Mesothelial cell of epicardium (in vitro differentiated cells): ENCODE measurements around the gene RNF13. TPM values are rescaled to one million over a fixed set of nuclear protein-coding genes. Genes with fewer than 3 reads are reported as not detected.

Experiments
- DNase-seq, 2 experiments: peaks; one replicate each; pipeline ENCODE4 v3.0.0; 2021; ENCODE audit warnings: low spot score in 2 of 2; ENCODE audit not compliant: unreplicated experiment in 2 of 2
- H3K27ac Mint-ChIP-seq: 2 replicates; pipeline ENCODE4 v1.8.0; 2021; ENCODE audit warnings: mixed read lengths
- H3K27me3 Mint-ChIP-seq: 2 replicates; pipeline ENCODE4 v1.8.0; 2021; ENCODE audit warnings: low read depth, mixed read lengths
- H3K36me3 Mint-ChIP-seq: 2 replicates; pipeline ENCODE4 v1.8.0; 2021; ENCODE audit warnings: mixed read lengths
- H3K4me1 Mint-ChIP-seq: 2 replicates; pipeline ENCODE4 v1.8.0; 2021; ENCODE audit warnings: mixed read lengths
- H3K4me3 Mint-ChIP-seq: 2 replicates; pipeline ENCODE4 v1.8.0; 2021; ENCODE audit warnings: mild to moderate bottlenecking, moderate library complexity, mixed read lengths
- H3K9me3 Mint-ChIP-seq: 2 replicates; pipeline ENCODE4 v1.8.0; 2021; ENCODE audit warnings: mixed read lengths
- total RNA-seq: library from RNA; stranded (reverse); gene quantifications from 3 replicates; pipeline ENCODE4 v1.2.1, GENCODE V29; 2021
- TF ChIP-seq, protein P1 (sequence below): fragments of 200-600 bp; sonication (generic); IDR thresholded peaks from one replicate; pipeline ENCODE4 v1.5.0; 2021; ENCODE audit warnings: antibody characterized with exemption; ENCODE audit not compliant: unreplicated experiment

Gene RNF13
- total RNA-seq, 1 donor from 2014 or later = 29.8 TPM

GRCh38 chr3:149810846-149811245 is 2.2 kb upstream of the RNF13 start:
- no peak for DNase-seq
- H3K27ac Mint-ChIP-seq = no peak overlapping the region
- TF ChIP-seq, protein P1, sequence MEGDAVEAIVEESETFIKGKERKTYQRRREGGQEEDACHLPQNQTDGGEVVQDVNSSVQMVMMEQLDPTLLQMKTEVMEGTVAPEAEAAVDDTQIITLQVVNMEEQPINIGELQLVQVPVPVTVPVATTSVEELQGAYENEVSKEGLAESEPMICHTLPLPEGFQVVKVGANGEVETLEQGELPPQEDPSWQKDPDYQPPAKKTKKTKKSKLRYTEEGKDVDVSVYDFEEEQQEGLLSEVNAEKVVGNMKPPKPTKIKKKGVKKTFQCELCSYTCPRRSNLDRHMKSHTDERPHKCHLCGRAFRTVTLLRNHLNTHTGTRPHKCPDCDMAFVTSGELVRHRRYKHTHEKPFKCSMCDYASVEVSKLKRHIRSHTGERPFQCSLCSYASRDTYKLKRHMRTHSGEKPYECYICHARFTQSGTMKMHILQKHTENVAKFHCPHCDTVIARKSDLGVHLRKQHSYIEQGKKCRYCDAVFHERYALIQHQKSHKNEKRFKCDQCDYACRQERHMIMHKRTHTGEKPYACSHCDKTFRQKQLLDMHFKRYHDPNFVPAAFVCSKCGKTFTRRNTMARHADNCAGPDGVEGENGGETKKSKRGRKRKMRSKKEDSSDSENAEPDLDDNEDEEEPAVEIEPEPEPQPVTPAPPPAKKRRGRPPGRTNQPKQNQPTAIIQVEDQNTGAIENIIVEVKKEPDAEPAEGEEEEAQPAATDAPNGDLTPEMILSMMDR = no peak
- H3K9me3 Mint-ChIP-seq = no peaks in the 10 kb centered on the region
- H3K36me3 Mint-ChIP-seq = no peaks in the 10 kb centered on the region
- peaks cover 26% of the 10 kb centered on the region for H3K4me1 Mint-ChIP-seq
- no peaks in the 10 kb centered on the region for H3K27me3 Mint-ChIP-seq
- no peak overlapping the region for H3K4me3 Mint-ChIP-seq

DNA sequence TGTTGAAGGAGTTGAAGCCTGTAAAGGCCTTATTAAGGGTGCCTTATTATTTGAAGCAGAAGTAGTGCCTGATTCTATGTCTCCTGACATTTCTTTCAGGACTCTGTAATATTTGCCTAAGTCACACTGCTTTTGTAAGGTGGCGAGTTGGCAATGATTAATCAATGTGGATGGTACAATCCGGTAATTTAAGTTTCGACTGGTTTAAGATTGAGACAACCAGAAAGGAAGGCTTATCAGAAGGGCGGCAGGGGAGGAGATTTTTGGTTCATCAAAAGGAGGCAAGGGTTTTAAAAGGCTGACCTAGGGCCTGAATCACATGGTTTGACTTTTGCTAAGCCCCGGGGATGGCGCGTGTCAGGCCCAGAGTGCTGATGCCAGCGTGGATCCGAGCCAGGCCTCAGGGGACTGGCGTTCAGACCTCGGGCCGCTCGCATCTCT is 830 bp upstream of the RNF13 start:
- Mint-ChIP-seq H3K4me1 (peaks cover 31% of the 10 kb centered on the region), H3K36me3 (no peaks in the 10 kb centered on the region), H3K4me3 (peak overlapping the region; percentile 98), H3K9me3 (no peaks in the 10 kb centered on the region), H3K27ac (peak overlapping the region; percentile 99), H3K27me3 (no peaks in the 10 kb centered on the region)
- DNase-seq = no peak
- TF ChIP-seq, protein P1 = no peak

- H3K36me3 Mint-ChIP-seq = no peaks in the 10 kb centered on the region
- H3K27me3 Mint-ChIP-seq = no peaks in the 10 kb centered on the region
- peaks cover 29% of the 10 kb centered on the region for H3K4me1 Mint-ChIP-seq
- no peaks in the 10 kb centered on the region for H3K9me3 Mint-ChIP-seq
- DNase-seq = no peak
- TF ChIP-seq, protein P1 = no peak
- peak overlapping the region; percentile 98 for H3K4me3 Mint-ChIP-seq
- H3K27ac Mint-ChIP-seq = peak overlapping the region; percentile 99
Observed at GRCh38 chr3:149813367-149814281, 609 bp downstream of the RNF13 start.

GRCh38 chr3:149815321-149815720 is 2.3 kb downstream of the RNF13 start:
- no peak for DNase-seq
- TF ChIP-seq, protein P1 = no peak
- peaks cover under 1% of the 10 kb centered on the region for H3K36me3 Mint-ChIP-seq
- no peaks in the 10 kb centered on the region for H3K27me3 Mint-ChIP-seq
- peaks cover 29% of the 10 kb centered on the region for H3K4me1 Mint-ChIP-seq
- H3K9me3 Mint-ChIP-seq = peaks cover 2% of the 10 kb centered on the region
- peak overlapping the region; percentile 99 for H3K27ac Mint-ChIP-seq
- peak overlapping the region; percentile 98 for H3K4me3 Mint-ChIP-seq

GRCh38 chr3:149815728-149816127 is 2.7 kb downstream of the RNF13 start:
- no peak overlapping the region for H3K4me3 Mint-ChIP-seq
- DNase-seq = no peak
- H3K36me3 Mint-ChIP-seq = peaks cover 1% of the 10 kb centered on the region
- H3K27ac Mint-ChIP-seq = no peak overlapping the region
- peaks cover 4% of the 10 kb centered on the region for H3K9me3 Mint-ChIP-seq
- peaks cover 29% of the 10 kb centered on the region for H3K4me1 Mint-ChIP-seq
- TF ChIP-seq, protein P1 = no peak
- H3K27me3 Mint-ChIP-seq = no peaks in the 10 kb centered on the region
